Ishikawa (cell line): ENCODE measurements around the gene CHRNA4.

Experiments used
- EP300 ChIP-seq: IDR thresholded peaks from 2 replicates; pipeline ENCODE4 v1.6.1; 2012; ENCODE audit warnings: borderline replicate concordance
- YY1 ChIP-seq: IDR thresholded peaks from 2 replicates; pipeline ENCODE4 v1.6.1; 2012; ENCODE audit warnings: low read depth
- TF ChIP-seq, protein P1 (sequence below): IDR thresholded peaks from 2 replicates; pipeline ENCODE4 v1.6.1; 2012; ENCODE audit warnings: low read depth, mild to moderate bottlenecking

DNA sequence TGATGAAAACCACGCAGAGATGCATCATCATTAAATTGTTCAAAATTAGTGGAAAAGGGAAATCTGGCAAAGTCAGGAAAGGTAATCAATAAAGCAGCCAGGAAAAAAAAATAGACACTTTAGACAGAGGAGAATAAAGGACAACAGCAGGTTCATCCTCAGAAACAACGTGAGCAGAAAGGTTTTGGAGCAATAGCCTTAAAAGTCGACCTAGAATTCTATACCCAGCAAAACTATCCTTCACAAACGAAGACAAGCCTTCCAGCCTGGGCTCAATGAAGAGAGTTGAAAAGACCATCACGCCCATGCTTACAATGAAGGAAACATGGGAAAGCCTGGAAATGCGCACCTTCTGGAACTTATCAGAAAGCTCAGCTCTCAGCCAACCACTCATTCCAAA, 24.7 kb upstream of the CHRNA4 start:
- no peak for TF ChIP-seq EP300
- TF ChIP-seq, protein P1, sequence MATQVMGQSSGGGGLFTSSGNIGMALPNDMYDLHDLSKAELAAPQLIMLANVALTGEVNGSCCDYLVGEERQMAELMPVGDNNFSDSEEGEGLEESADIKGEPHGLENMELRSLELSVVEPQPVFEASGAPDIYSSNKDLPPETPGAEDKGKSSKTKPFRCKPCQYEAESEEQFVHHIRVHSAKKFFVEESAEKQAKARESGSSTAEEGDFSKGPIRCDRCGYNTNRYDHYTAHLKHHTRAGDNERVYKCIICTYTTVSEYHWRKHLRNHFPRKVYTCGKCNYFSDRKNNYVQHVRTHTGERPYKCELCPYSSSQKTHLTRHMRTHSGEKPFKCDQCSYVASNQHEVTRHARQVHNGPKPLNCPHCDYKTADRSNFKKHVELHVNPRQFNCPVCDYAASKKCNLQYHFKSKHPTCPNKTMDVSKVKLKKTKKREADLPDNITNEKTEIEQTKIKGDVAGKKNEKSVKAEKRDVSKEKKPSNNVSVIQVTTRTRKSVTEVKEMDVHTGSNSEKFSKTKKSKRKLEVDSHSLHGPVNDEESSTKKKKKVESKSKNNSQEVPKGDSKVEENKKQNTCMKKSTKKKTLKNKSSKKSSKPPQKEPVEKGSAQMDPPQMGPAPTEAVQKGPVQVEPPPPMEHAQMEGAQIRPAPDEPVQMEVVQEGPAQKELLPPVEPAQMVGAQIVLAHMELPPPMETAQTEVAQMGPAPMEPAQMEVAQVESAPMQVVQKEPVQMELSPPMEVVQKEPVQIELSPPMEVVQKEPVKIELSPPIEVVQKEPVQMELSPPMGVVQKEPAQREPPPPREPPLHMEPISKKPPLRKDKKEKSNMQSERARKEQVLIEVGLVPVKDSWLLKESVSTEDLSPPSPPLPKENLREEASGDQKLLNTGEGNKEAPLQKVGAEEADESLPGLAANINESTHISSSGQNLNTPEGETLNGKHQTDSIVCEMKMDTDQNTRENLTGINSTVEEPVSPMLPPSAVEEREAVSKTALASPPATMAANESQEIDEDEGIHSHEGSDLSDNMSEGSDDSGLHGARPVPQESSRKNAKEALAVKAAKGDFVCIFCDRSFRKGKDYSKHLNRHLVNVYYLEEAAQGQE: no peak
- TF ChIP-seq YY1: no peak
